GM18909 (cell line): ENCODE results near the gene NEDD1.

Experiments used
- ATAC-seq: cut with Tn5 transposase; IDR thresholded peaks from one replicate; pipeline ENCODE4 v1.9.1; 2021; ENCODE audit warnings: mild to moderate bottlenecking; ENCODE audit not compliant: unreplicated experiment, poor library complexity

The NEDD1 gene

GRCh38 chr12:96892104-96892503 lies 15.0 kb upstream of the NEDD1 start:
- no peak for ATAC-seq

- ATAC-seq = no peak
These were observed 9.6 kb upstream of the NEDD1 start for GRCh38 chr12:96897421-96897820.

- ATAC-seq = no peak
These were observed 5.9 kb upstream of the NEDD1 start for GRCh38 chr12:96901175-96901574.

GRCh38 chr12:96902076-96902475 lies 5.0 kb upstream of the NEDD1 start:
- ATAC-seq = no peak

- ATAC-seq = no peak
These were observed 584 bp upstream of the NEDD1 start for GRCh38 chr12:96906498-96906848.

- ATAC-seq = peak; percentile 29
These were observed 790 bp downstream of the NEDD1 start for GRCh38 chr12:96907671-96908422.

- ATAC-seq = no peak
These were observed 1.3 kb downstream of the NEDD1 start for GRCh38 chr12:96908423-96908675.

- ATAC-seq = no peak
These were observed 5.2 kb downstream of the NEDD1 start for GRCh38 chr12:96912261-96912660.

GRCh38 chr12:96912943-96913342 lies 5.9 kb downstream of the NEDD1 start:
- ATAC-seq = no peak

GRCh38 chr12:96919510-96920210 lies 12.6 kb downstream of the NEDD1 start:
- ATAC-seq = peak; percentile 40

- ATAC-seq = peak; percentile 72
These were observed 41.7 kb downstream of the NEDD1 start for GRCh38 chr12:96948782-96949181.

GRCh38 chr12:96979532-96979931 lies 72.5 kb downstream of the NEDD1 start:
- ATAC-seq = no peak

- ATAC-seq = no peak
These were observed 73.9 kb downstream of the NEDD1 start for GRCh38 chr12:96980991-96981414.

GRCh38 chr12:96981911-96982310 lies 74.9 kb downstream of the NEDD1 start:
- ATAC-seq = no peak

GRCh38 chr12:96982671-96983070 lies 75.6 kb downstream of the NEDD1 start:
- no peak for ATAC-seq

GRCh38 chr12:96985515-96986362 lies 78.7 kb downstream of the NEDD1 start:
- peak; percentile 88 for ATAC-seq

GRCh38 chr12:96986883-96987523 lies 79.9 kb downstream of the NEDD1 start:
- no peak for ATAC-seq

GRCh38 chr12:96988919-96989318 lies 81.9 kb downstream of the NEDD1 start:
- ATAC-seq = no peak

- no peak for ATAC-seq
These were observed 82.9 kb downstream of the NEDD1 start for GRCh38 chr12:96989916-96990315.

GRCh38 chr12:96994900-96995299 lies 87.8 kb downstream of the NEDD1 start:
- no peak for ATAC-seq

- no peak for ATAC-seq
These were observed 88.8 kb downstream of the NEDD1 start for GRCh38 chr12:96995861-96996260.
